HG02840 (cell line): Measurements from ENCODE around the gene SGIP1.
"Not testable (repeated sequence)": the region's sequence is repeated elsewhere in the genome, so short reads cannot be mapped to it uniquely, and the experiment has no call there.

Experiments used
- ATAC-seq: cut with Tn5 transposase; IDR thresholded peaks from one replicate; pipeline ENCODE4 v1.9.1; 2021; ENCODE audit warnings: mild to moderate bottlenecking, moderate library complexity, moderate number of reproducible peaks; ENCODE audit not compliant: unreplicated experiment, low FRiP score

SGIP1 gene

DNA sequence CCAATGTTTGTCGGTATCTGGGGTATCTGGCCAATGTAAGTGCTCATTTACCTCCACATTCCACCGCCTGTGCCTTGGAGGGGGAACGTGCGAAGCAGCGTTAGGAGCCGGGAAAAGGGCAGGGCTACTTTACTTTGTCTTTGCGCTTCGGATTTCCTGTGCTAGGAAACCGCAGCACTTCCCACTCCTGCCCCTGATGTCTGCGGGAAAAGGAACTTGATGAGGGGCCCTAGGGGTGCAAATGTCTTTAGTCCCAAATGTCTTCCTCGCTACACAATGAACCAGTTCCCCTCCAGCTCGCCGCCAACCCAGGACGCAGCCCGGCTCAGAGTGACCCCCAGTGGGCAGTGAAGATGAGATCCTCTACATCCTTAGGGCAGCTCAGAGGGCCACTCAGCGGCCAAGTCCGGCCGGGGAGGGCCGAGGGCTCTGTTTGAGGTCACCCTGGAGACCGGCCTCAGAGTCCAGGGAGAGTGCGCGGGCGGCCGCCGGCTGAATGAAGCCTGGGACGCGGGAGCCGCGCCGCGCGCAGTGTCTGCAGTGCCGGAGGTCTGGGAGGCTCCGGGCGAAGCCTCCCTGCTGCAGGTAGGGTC is 218.1 kb downstream of the SGIP1 start, which contains the start of gene DYNLT5:
TSS of gene DYNLT5 (plus strand) at position 460 of the 593 bp plus-strand sequence. CDS start 2,200 bp downstream, outside the sequence.
- no peak for ATAC-seq

DNA sequence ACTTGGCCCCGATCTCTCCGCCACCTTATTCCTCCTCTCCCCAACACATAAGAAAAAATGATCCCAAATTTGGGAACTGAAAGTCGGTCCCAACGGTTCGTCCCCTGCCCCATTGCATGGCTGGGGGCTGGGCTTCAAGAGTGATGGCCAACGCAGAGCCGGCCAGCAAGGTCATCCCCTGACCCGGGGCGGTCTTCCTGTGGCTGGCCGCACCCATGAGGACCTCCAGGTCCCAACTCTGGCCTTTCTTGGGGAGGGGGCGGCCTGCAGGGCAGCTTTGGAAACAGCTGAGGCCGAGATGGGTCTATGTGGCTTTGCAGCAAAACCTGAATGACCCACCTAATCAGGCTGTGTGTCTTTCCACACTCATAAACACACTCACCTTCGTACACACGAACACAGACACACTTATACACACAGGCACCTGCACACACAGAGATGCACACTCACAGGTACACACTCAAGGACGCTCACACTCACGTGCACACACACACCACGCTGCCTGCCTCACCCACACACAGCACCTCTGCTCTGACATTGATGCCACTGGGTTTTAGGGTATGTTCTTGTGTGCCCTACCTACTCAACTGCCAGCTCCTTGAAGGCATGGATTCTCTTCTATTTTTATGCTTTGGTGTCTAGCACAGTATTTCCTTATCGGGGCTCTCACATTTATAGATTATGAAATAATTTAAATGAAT is 218.9 kb downstream of the SGIP1 start:
- no peak for ATAC-seq

DNA sequence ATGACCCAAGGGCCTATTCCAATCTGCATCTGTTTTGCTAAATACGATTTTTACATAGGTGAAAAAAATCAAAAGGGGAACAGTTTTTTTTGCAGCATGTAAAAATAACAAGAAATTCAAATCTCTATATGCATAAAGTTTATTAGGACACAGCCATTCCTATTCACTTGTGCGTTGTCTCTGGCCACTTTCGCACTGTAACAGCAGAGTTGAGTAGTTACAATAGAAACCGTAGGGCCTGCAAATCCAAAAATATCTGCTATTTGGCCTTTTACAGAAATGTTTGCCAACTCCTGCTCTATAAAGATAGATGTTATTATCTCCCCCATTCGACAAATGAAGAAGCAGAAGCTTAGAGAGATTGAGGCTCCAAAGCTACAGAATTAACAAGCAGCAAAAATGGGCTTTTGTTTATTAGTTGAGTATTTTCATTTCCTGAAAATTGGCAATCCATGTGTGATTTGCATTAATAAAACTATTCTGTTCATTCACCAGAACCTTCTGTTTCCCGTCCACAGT is 223.8 kb downstream of the SGIP1 start:
- no peak for ATAC-seq

DNA sequence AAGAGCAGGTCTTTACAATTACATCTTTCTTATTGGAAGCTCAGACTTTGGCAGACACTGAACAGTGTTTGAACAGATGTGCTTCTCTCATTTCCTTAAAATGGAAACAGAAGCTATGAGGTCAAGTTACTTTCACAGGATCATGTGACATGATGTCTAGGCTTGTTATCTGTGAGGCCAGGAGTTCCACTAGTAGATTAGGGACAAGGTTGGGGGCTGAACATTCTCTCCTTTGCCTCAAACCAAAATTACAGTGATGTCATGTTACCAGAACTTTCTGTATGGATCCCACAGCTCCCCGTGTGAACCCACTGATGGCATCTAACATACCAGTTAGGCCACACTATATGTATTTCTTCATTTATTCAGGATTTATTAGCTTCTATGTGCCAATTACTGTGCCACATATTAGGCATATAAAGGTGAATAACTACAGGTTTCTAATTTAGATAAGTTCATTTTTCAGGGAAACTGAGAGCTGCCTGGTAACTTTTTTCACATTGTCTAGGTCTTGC is 224.3 kb downstream of the SGIP1 start:
- ATAC-seq: peak; percentile 99

DNA sequence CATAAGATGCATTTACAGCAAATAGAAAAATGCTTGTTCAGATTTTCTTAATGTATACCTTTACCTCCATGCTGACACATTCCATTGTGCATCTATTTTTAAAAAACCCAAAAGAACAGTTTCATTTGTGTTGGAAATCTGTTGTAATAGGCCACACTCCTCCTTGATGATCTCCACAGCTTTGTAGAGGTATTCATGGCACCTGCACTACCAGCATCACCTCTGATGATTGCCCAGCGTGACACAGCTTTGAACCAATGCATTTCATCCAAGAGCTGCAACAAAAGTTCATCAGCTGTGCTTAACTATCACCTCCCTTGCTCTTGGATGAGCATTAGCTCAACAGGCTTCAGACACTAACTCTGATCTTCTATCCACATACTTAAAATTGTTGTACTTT is 226.6 kb downstream of the SGIP1 start:
- no peak for ATAC-seq

DNA sequence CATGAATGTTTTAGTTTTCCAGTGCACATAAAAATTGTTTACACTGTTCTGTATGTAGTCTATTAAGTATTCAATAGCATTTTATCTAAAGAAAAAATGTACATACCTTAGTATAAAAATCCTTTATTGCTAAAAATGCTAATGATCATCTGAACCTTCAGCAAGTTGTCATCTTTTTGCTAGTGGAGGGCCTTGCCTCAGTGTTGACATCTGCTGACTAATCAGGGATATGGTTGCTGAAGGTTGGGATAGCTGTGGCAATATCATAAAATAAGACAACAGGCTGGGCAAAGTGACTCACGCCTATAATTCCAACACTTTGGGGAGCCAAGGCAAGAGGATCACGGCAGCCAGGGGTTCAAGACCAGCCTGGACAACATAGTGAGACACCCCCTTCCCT is 227.3 kb downstream of the SGIP1 start:
- ATAC-seq: no peak

DNA sequence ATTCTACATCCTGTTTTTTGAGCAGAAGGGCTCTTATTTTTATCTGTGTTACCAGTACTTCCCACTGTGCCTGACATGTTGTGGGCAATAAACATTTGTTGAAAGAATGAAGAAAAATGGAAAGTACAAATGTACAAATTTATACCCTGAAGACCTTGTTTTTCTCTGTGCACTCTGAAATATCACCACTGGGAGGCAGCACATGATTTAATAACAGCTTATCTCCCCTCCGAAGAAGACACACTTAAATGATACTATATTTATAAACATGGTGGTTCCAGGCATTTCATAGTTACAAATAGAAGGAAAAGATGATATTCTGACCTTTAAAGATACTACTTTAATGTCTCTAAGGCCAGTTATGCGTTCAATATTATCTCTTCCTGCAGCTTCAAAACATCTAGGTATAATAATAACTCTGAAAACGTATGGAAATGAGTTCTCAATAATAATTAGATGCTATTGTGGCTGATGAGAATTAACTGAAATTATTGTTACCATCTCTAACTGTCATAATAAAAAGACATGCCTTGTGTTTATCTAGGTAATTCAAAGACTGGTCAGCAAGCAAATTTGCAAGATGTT is 231.1 kb downstream of the SGIP1 start:
- no peak for ATAC-seq

DNA sequence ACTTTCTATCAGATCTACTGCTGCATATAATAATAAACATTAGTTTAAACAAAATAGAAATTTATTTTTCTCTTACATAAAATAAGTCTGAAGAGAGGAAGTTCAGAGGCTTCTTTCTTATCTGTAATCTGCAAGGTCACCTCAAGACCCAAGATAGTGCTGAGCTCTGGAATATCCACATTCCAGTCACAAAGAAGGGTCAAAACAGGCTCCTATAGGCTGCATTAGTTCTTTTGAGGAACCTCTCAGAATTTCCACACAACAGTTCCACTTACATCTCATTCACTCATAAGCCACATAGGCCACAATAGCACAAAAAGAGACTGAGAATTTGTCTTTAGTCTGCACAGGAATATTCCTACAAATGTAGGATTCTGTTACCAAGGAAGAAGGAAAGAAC is 233.7 kb downstream of the SGIP1 start:
- no peak for ATAC-seq

DNA sequence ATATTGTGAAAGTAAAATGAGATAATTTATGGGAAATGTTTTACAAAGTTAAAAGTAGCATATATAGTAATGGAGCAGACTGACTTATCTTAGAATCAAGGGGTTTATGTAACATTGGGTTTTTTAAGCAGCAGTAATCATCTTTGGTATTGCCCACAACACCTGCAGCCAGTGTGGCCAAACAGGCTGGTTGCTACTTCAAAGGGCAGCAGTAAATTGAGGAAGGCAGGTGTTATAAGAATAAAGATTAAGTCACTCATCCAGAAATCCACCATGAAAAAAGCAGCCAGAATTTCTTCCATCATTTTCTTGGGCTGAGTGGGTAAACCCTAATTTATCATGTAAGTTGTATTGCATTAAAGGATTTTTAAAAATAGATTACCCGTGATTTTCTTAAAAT is 235.0 kb downstream of the SGIP1 start:
- no peak for ATAC-seq

DNA sequence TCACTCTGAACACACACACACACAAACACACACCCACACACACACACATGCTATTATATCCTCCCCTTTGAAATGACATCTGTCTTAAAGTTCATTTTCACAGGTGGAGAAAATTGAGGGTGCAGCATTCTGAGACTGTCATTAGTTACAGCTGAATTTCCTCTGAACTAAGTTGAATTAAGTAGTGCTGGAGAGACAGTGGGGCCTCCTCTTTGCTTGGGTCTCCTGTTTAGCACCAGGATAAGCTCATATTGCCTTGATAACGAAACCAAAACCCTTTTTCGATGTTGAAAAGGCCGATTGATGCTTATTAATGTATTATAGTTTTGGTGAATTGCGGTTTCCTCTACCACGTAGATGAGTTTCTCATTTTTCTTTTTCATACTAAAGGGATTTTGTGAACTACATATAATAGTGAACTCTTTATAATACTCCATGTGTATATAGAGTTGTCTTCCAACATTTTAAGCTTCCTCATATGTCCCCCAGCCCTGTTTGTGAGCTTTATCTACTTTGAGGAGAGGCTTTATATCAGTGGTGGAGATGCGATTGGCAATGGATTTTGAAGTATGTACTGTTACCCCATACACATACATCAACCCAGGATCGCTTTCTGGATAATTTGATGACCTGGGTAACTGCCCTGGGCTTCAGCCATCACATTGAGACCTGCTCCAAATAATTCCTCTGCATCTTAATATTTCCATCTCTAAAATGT is 235.7 kb downstream of the SGIP1 start:
- no peak for ATAC-seq

DNA sequence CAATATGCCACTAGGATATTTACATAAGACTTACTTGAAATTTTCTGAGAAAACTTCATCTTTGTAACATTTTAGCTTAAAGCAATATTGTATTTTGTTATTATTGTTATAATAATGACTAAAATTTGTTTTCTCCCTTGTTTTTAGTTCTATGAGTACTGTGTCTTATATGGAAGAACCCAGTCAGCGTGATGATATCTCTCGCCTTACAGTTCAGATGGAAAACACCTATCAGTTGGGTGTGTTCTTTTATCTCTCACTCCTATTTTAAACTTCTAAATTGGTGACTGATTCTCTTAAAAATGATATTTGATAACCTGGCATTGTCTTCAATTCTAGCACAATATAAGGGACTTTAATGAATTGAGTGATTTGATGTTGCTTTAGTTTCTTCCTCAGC is 236.3 kb downstream of the SGIP1 start:
- ATAC-seq: no peak

DNA sequence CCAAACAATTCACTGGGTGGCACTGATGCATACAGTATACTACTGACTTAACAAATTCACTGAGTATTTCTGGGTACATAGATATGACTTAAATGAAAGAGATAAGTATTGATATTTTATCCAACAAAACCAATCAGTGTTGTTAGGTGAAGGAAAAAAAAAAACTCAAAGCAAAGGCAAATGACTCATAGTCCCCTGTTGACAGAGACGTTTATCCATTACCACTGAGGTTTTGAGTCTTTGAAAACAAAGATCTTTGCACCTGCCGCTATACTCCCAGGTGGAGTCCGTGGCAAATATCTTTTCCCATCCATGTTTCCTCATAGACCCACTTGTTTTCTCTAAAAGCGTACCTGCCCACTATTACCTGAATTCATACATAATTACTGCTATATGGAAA is 236.7 kb downstream of the SGIP1 start:
- ATAC-seq: no peak

DNA sequence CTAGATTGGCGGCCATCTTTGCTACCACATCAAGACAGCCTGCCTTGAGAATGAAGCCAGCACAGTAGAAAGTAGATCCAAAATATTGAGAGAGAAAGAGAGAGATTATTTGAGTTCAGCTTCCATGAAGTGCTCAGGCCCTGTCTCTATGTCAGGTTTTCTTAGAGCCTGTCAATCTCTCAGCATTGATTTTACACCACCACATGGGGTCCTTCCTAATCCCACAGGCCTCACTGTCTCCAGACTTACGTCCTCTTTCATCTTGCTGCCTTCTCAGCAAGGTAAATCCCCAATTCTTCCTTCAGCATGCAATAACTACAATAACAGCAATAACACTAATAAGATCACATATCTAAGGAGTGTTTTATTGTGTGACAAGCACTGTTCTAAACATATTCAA is 239.3 kb downstream of the SGIP1 start:
- ATAC-seq: no peak

DNA sequence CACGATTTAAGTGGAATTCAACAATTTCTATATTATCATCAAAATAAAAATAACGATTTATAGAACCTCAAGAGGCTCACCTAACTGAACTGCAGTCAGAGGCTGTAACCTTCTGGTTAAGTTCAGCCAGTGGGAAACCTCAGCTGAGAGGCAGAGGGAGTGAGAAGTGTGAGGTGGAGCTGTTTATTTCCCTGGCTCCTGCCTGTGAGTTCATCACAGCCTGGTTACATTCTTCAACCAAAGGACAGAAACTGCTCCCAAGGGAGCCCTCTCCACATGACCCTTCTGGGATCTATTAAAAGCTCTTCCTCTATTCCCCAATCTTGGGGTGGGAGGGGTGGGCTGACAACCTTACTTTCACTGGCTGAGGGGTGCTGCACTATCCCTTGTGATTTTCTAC is 240.5 kb downstream of the SGIP1 start:
- ATAC-seq: no peak

DNA sequence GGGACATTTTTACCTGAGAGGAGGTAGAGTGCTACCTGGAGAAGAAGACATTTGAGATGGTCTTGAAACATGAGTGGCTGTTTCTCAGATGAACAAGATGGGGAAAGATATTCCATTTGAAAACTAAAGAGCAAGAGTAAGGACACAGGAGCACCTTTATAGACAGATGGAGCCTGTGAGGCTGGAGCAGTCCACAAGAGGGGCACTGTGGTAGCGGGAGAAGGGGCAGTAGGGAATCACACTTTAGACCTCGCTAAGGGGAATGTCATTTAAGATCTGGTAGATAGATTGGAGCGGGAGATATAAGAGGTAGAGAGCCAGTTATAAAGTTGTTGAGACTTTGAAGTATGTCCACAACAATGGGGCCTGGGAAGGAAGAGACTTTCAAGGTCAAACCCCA is 241.7 kb downstream of the SGIP1 start:
- ATAC-seq: no peak

DNA sequence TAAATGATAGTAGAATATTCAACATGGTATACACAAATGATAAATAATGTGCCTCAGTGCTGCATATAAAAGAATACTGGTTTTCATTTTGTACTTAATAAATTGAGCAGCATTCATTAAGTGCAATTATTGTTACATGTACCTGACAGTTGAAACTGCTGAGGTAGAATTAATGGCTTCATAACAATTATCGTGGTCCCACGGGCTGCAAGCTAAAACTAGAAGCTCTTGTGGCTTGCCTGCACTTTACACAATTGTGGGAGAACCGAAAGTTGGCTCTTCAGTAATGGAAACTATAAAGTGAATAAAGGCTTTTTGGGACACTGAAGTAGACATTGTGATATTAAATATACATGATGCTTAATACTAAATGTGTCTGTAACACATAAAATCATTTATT is 243.9 kb downstream of the SGIP1 start:
- no peak for ATAC-seq

DNA sequence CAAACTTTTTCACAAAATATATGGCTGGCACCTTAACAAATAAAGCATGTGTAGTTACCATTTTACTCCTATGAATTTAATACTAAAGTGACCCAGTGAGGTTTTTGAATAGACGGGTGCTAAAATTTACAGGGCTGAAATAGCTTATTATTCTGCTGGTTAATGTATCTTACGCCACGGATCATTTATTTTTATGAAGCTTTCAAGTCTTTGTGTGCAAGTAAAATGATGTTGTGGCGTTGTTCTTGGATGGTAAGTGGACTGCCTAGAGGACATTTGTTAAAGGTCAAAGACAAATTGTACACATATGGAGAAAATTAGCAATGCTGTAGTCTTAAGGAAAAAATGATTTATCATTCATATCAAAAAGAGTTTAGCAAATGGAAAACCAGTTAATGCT is 244.3 kb downstream of the SGIP1 start:
- ATAC-seq: no peak

DNA sequence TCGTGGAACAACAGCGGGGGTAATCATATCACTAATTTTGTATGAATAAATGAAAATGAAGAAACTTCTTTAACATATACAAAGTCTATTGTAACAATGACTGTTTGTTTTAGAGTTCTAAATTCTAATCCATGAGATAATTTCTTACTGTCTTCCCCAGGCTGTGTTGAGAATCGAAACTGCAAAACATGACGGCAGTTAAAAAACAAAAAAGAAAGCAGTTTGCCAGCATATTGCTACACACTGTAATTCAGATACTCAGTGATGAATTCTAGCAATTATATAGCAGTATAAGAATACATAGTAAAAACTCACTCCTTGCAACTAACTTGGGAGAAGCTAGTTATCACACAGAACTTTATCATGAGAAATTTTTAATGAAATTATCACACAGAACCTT is 245.0 kb downstream of the SGIP1 start:
- no peak for ATAC-seq

DNA sequence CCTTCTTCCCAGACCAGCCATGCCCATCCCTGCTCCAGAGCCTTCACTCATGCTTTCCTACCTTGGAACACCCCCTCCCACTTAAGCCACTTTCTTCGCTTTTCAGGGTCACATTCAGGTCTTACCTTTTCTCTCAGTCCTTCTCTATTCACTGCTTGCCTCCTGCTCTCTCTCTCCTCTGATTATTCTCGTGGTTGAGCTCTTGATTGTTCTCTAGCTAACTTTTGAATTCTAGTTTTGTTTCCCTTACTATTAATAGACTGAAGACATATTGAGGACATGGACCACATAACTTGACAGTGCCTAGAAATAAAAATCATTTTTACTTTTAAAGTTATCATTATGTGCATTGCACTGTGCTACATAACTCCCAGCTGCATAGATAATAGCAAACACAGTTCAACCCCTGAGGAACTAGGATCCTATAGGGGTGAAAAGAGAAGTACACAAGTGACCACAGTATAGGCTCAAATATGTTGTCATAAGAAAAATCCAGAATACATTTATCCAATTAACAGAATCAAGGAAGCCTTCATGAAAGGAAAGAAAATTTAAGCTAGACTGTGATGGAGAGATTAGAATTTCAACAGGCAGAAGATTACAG is 245.6 kb downstream of the SGIP1 start:
- ATAC-seq: no peak

DNA sequence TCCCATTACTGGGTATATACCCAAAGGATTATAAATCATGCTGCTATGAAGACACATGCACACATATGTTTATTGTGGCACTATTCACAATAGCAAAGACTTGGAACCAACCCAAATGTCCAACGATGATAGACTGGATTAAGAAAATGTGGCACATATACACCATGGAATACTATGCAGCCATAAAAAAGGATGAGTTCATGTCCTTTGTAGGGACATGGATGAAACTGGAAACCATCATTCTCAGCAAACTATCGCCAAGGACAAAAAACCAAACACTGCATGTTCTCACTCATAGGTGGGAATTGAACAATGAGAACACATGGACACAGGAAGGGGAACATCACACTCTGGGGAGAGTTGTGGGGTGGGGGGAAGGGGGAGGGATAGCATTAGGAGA is 251.8 kb downstream of the SGIP1 start:
- ATAC-seq: not testable (repeated sequence)

DNA sequence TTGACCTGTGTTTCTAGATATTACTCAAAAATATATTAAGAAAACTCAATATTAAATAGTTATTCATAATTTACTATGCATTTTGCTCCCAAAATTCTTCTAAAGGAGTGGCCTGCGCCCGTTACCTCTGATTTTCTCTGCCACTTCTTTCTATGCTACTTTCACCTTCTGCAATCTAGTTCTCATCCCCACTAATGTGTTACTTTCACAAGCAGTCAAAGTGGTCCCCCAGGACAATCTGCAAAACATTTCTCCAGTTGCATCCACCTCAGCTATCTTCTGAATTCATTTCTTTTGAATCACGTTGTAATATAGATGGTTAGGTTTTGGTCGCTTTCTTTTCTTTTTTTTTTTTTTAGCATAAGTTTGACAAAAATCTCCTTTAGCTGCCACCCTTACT is 253.7 kb downstream of the SGIP1 start:
- ATAC-seq: no peak
